DOHH2 (cell line): Measurements from ENCODE around the gene TMOD2.

Source experiments
- H3F3A ChIP-seq: fragments of 200-600 bp; sonication (generic), shearing (Covaris generic); 2 replicates; pipeline ENCODE4 v1.6.0; 2016; ENCODE audit warnings: antibody characterized with exemption, mild to moderate bottlenecking; ENCODE audit not compliant: control insufficient read depth, insufficient read depth
- H3K27ac ChIP-seq: fragments of 200-600 bp; sonication (generic); 2 replicates; pipeline ENCODE4 v1.5.1; 2014; ENCODE audit warnings: low read depth, mild to moderate bottlenecking, low read length, moderate library complexity
- H3K27me3 ChIP-seq: fragments of 200-600 bp; sonication (generic); 2 replicates; pipeline ENCODE4 v1.6.1; 2014; ENCODE audit warnings: mild to moderate bottlenecking, low read length, mixed read lengths; ENCODE audit not compliant: control insufficient read depth
- H3K36me3 ChIP-seq: fragments of 200-600 bp; sonication (generic); 2 replicates; pipeline ENCODE4 v1.6.1; 2014; ENCODE audit warnings: mild to moderate bottlenecking, low read length, moderate library complexity, mixed read lengths; ENCODE audit not compliant: control insufficient read depth
- H3K4me1 ChIP-seq: fragments of 200-600 bp; sonication (generic); 2 replicates; pipeline ENCODE4 v1.6.1; 2014; ENCODE audit warnings: mild to moderate bottlenecking, low read length, mixed read lengths; ENCODE audit not compliant: control insufficient read depth
- H3K4me2 ChIP-seq: fragments of 200-600 bp; sonication (generic); 2 replicates; pipeline ENCODE4 v1.6.0; 2014; ENCODE audit warnings: mild to moderate bottlenecking, low read length, moderate library complexity
- H3K4me3 ChIP-seq: fragments of 200-600 bp; sonication (generic); 2 replicates; pipeline ENCODE4 v1.5.1; 2014; ENCODE audit warnings: mild to moderate bottlenecking, low read length, mixed read lengths
- H3K79me2 ChIP-seq: fragments of 200-600 bp; sonication (generic); 2 replicates; pipeline ENCODE4 v1.6.1; 2014; ENCODE audit warnings: mild to moderate bottlenecking, low read length, mixed read lengths; ENCODE audit not compliant: control insufficient read depth
- H3K9me2 ChIP-seq: fragments of 200-600 bp; sonication (generic); replicated peaks from 2 replicates; pipeline ENCODE4 v1.6.1; 2014; ENCODE audit warnings: mild to moderate bottlenecking, low read length, mixed read lengths; ENCODE audit not compliant: control insufficient read depth
- H3K9me3 ChIP-seq: fragments of 200-600 bp; sonication (generic); 2 replicates; pipeline ENCODE4 v1.6.1; 2014; ENCODE audit warnings: antibody characterized with exemption, low read length, mixed read lengths; ENCODE audit not compliant: control insufficient read depth, insufficient read depth
- H4K20me1 ChIP-seq: fragments of 200-600 bp; sonication (generic); 2 replicates; pipeline ENCODE4 v1.6.0; 2014; ENCODE audit warnings: low read depth, mild to moderate bottlenecking, antibody characterized with exemption, low read length, moderate library complexity; ENCODE audit not compliant: control insufficient read depth, insufficient read depth
- CTCF ChIP-seq: fragments of 200-600 bp; sonication (generic); IDR thresholded peaks from one replicate; pipeline ENCODE4 v1.5.1; 2014; ENCODE audit warnings: antibody characterized with exemption, mild to moderate bottlenecking, low read depth, low read length; ENCODE audit not compliant: poor library complexity, severe bottlenecking
- EZH2phosphoT487 ChIP-seq: fragments of 200-600 bp; sonication (generic); IDR thresholded peaks from 2 replicates; pipeline ENCODE4 v1.6.1; 2017; ENCODE audit warnings: borderline replicate concordance, mild to moderate bottlenecking, antibody characterized with exemption, low read length, moderate library complexity, mixed read lengths

The TMOD2 gene

GRCh38 chr15:51750186-51750585 is 1.2 kb upstream of the TMOD2 start:
- H3K9me2 ChIP-seq: no peaks in the 10 kb centered on the region
- H4K20me1 ChIP-seq: no peaks in the 10 kb centered on the region
- peaks cover 38% of the 10 kb centered on the region for H3K4me1 ChIP-seq
- peaks cover 11% of the 10 kb centered on the region for H3F3A ChIP-seq
- peak overlapping the region; percentile 84 for H3K4me2 ChIP-seq
- no peaks in the 10 kb centered on the region for H3K36me3 ChIP-seq
- TF ChIP-seq EZH2phosphoT487 (no peak), CTCF (no peak)
- peaks cover 32% of the 10 kb centered on the region for H3K27me3 ChIP-seq
- no peaks in the 10 kb centered on the region for H3K79me2 ChIP-seq
- H3K9me3 ChIP-seq: no peaks in the 10 kb centered on the region
- H3K27ac ChIP-seq: peak overlapping the region; percentile 31
- peak overlapping the region; percentile 81 for H3K4me3 ChIP-seq

GRCh38 chr15:51751697-51752683 is 593 bp downstream of the TMOD2 start:
- no peak for TF ChIP-seq CTCF
- Histone ChIP-seq H3K27me3 (peaks cover 43% of the 10 kb centered on the region), H3K4me2 (peak overlapping the region; percentile 84), H4K20me1 (no peaks in the 10 kb centered on the region), H3K36me3 (no peaks in the 10 kb centered on the region), H3K27ac (no peak overlapping the region), H3K4me1 (peaks cover 38% of the 10 kb centered on the region), H3K9me2 (no peaks in the 10 kb centered on the region), H3F3A (peaks cover 11% of the 10 kb centered on the region), H3K79me2 (no peaks in the 10 kb centered on the region), H3K9me3 (no peaks in the 10 kb centered on the region), H3K4me3 (peak overlapping the region; percentile 81)

GRCh38 chr15:51752888-51753287 is 1.5 kb downstream of the TMOD2 start:
- H3K36me3 ChIP-seq: no peaks in the 10 kb centered on the region
- H3F3A ChIP-seq: peaks cover 11% of the 10 kb centered on the region
- no peaks in the 10 kb centered on the region for H3K79me2 ChIP-seq
- H3K9me3 ChIP-seq: no peaks in the 10 kb centered on the region
- no peak overlapping the region for H3K4me2 ChIP-seq
- H4K20me1 ChIP-seq: no peaks in the 10 kb centered on the region
- TF ChIP-seq EZH2phosphoT487: no peak
- no peak for TF ChIP-seq CTCF
- H3K27me3 ChIP-seq: peaks cover 43% of the 10 kb centered on the region
- H3K4me1 ChIP-seq: peaks cover 38% of the 10 kb centered on the region
- no peak overlapping the region for H3K27ac ChIP-seq
- no peaks in the 10 kb centered on the region for H3K9me2 ChIP-seq
- no peak overlapping the region for H3K4me3 ChIP-seq
